Adrenal gland (tissue), 5 donors: ENCODE data around the gene CLSTN1.

Experiments
- CTCF ChIP-seq, 6 experiments: fragments of 450-650 bp in 4 of 6; fragments of 200-600 bp in 2 of 6; sonication (generic) in 1 of 6; IDR thresholded peaks; 1 replicate in 5 of 6; 2 replicates in 1 of 6; pipeline versions ENCODE4 v1.5.1 to v1.8.0; 2016 to 2021; ENCODE audit warnings: antibody characterized with exemption in 6 of 6, mild to moderate bottlenecking in 2 of 6, moderate library complexity in 1 of 6
- POLR2A ChIP-seq, 2 donors: fragments of 450-650 bp; IDR thresholded peaks; one replicate each; pipeline ENCODE4 v1.6.1; 2017; ENCODE audit warnings: antibody characterized with exemption in 2 of 2, mild to moderate bottlenecking in 2 of 2, moderate library complexity in 1 of 2
- donor health status: DM: no; HTN: no; CAD: no.

- TF ChIP-seq POLR2A (IDR thresholded peaks at IDR 0.05) (no peak), CTCF (IDR thresholded peaks at IDR 0.05) (no peak)
Observed at GRCh38 chr1:9817734-9818133, 6.0 kb downstream of the CLSTN1 start.
